IMR-90 (cell line): ENCODE measurements around the gene CDC42BPG. TPM values are rescaled to one million over a fixed set of nuclear protein-coding genes. Genes with fewer than 3 reads are reported as not detected.

Source experiments
- ATAC-seq: fragments of 200-7000 bp; cut with Tn5 transposase; 2 replicates; pipeline ENCODE4 v1.9.1; 2020; ENCODE audit warnings: low read depth, mild to moderate bottlenecking, moderate library complexity
- BruUV-seq: library from RNA; stranded (reverse); fragments of 400-500 nt; replicated peaks from 2 replicates; lab custom pipeline; 2021; lab: Mats Ljungman, UMichigan
- CTCF ChIA-PET: fragments of 300-600 bp; formaldehyde crosslinking; extraction: SDS; loops from one replicate; lab custom pipeline; 2021; ENCODE audit warnings: antibody characterized with exemption; lab: Yijun Ruan, JAX
- POLR2A ChIA-PET: fragments of 300-600 bp; sonication (Branson Sonifier 250); formaldehyde crosslinking; loops from one replicate; lab custom pipeline; 2022; ENCODE audit warnings: antibody characterized with exemption; ENCODE audit not compliant: unreplicated experiment; lab: Charles Lee
- DNase-seq: peaks from one replicate; pipeline ENCODE4 v3.0.0; 2013
- H2AFZ ChIP-seq: replicated peaks from 2 replicates; pipeline ENCODE3; 2013; ENCODE audit warnings: low read length, mild to moderate bottlenecking; ENCODE audit not compliant: poor library complexity
- H2AK5ac ChIP-seq: 2 replicates; pipeline ENCODE4 v1.6.1; 2013; ENCODE audit warnings: low read depth, low read length, inconsistent platforms
- H2AK9ac ChIP-seq: replicated peaks from 2 replicates; pipeline ENCODE3; 2013; ENCODE audit warnings: mild to moderate bottlenecking, low read depth, low read length, moderate library complexity; ENCODE audit not compliant: poor library complexity
- H2BK120ac ChIP-seq: 2 replicates; pipeline ENCODE4 v1.6.1; 2013; ENCODE audit warnings: low read depth, low read length, inconsistent platforms
- H2BK15ac ChIP-seq: 3 replicates; pipeline ENCODE4 v1.6.1; 2013; ENCODE audit warnings: low read depth, low read length, inconsistent platforms
- H2BK20ac ChIP-seq: 2 replicates; pipeline ENCODE4 v1.6.1; 2013; ENCODE audit warnings: low read depth, mild to moderate bottlenecking, inconsistent platforms, low read length, moderate library complexity
- H2BK5ac ChIP-seq: 2 replicates; pipeline ENCODE4 v1.6.1; 2013; ENCODE audit warnings: mild to moderate bottlenecking, low read depth, low read length, inconsistent platforms; ENCODE audit not compliant: poor library complexity, severe bottlenecking
- H3K14ac ChIP-seq: replicated peaks from 2 replicates; pipeline ENCODE4 v1.6.1; 2013; ENCODE audit warnings: low read depth, low read length, inconsistent platforms
- H3K18ac ChIP-seq: 2 replicates; pipeline ENCODE4 v1.6.1; 2013; ENCODE audit warnings: low read depth, low read length, control low read depth
- H3K23ac ChIP-seq: 2 replicates; pipeline ENCODE4 v1.6.1; 2013; ENCODE audit warnings: low read depth, low read length, inconsistent platforms
- H3K27ac ChIP-seq: 2 replicates; pipeline ENCODE4 v1.5.1; 2013; ENCODE audit warnings: mild to moderate bottlenecking, control low read depth, low read length; ENCODE audit not compliant: insufficient read depth
- H3K27me3 ChIP-seq: 2 replicates; pipeline ENCODE4 v1.6.1; 2013; ENCODE audit warnings: low read length; ENCODE audit not compliant: control insufficient read depth, insufficient read depth
- H3K36me3 ChIP-seq: 2 replicates; pipeline ENCODE4 v1.6.1; 2013; ENCODE audit warnings: low read length, mixed read lengths; ENCODE audit not compliant: control insufficient read depth, insufficient read depth
- H3K4ac ChIP-seq: 2 replicates; pipeline ENCODE4 v1.6.1; 2013; ENCODE audit warnings: low read depth, low read length, inconsistent platforms
- H3K4me1 ChIP-seq: 2 replicates; pipeline ENCODE4 v1.6.1; 2013; ENCODE audit warnings: low read length, mixed read lengths; ENCODE audit not compliant: control insufficient read depth, insufficient read depth
- H3K4me2 ChIP-seq: 2 replicates; pipeline ENCODE4 v1.6.1; 2013; ENCODE audit warnings: low read depth, mild to moderate bottlenecking, control low read depth, low read length, moderate library complexity
- H3K4me3 ChIP-seq: 2 replicates; pipeline ENCODE4 v1.5.1; 2013; ENCODE audit warnings: low read depth, mild to moderate bottlenecking, control low read depth, low read length, moderate library complexity; ENCODE audit not compliant: insufficient read depth
- H3K56ac ChIP-seq: 2 replicates; pipeline ENCODE4 v1.6.1; 2013; ENCODE audit warnings: low read length, inconsistent platforms; ENCODE audit not compliant: insufficient read depth; ENCODE audit errors: extremely low read depth
- H3K79me1 ChIP-seq, 2 experiments: 2 replicates each; pipeline ENCODE4 v1.6.1; 2013; ENCODE audit warnings: low read length in 2 of 2, inconsistent platforms in 1 of 2, low read depth in 1 of 2
- H3K9ac ChIP-seq: 2 replicates; pipeline ENCODE4 v1.6.1; 2013; ENCODE audit warnings: low read depth, low read length, control low read depth
- H3K9me1 ChIP-seq: 2 replicates; pipeline ENCODE4 v1.6.1; 2013; ENCODE audit warnings: low read length, inconsistent platforms; ENCODE audit not compliant: insufficient read depth
- H3K9me3 ChIP-seq: 2 replicates; pipeline ENCODE4 v1.6.1; 2013; ENCODE audit warnings: low read length; ENCODE audit not compliant: control insufficient read depth, insufficient read depth
- H4K20me1 ChIP-seq: 2 replicates; pipeline ENCODE4 v1.6.1; 2013; ENCODE audit warnings: low read length, inconsistent platforms; ENCODE audit not compliant: insufficient read depth
- H4K5ac ChIP-seq: 2 replicates; pipeline ENCODE4 v1.6.1; 2013; ENCODE audit warnings: mild to moderate bottlenecking, low read depth, low read length, control low read depth
- H4K8ac ChIP-seq, 2 experiments: 2 replicates each; pipeline ENCODE4 v1.6.1; 2013; ENCODE audit warnings: low read depth in 2 of 2, low read length in 2 of 2, control low read depth in 1 of 2, inconsistent platforms in 1 of 2
- H4K91ac ChIP-seq: 2 replicates; pipeline ENCODE4 v1.6.1; 2013; ENCODE audit warnings: low read depth, low read length, inconsistent platforms; ENCODE audit not compliant: insufficient read depth
- BHLHE40 ChIP-seq: fragments of 150-350 bp; IDR thresholded peaks from 2 replicates; pipeline ENCODE4 v1.6.1; 2016; ENCODE audit warnings: mild to moderate bottlenecking, low read depth, low read length
- CHD1 ChIP-seq: IDR thresholded peaks from 2 replicates; pipeline ENCODE4 v1.6.1; 2012; ENCODE audit warnings: low read depth, low read length, improper control_type of control experiment
- MAZ ChIP-seq: IDR thresholded peaks from 2 replicates; pipeline ENCODE4 v1.6.1; 2012; ENCODE audit warnings: low read depth, mild to moderate bottlenecking, low read length, improper control_type of control experiment, moderate library complexity, borderline replicate concordance
- MXI1 ChIP-seq: IDR thresholded peaks from 2 replicates; pipeline ENCODE4 v1.6.1; 2012; ENCODE audit warnings: low read depth, mild to moderate bottlenecking, low read length, moderate library complexity, borderline replicate concordance
- NFE2L2 ChIP-seq: fragments of 150-350 bp; IDR thresholded peaks from 2 replicates; pipeline ENCODE4 v1.6.1; 2016; ENCODE audit warnings: low read depth, mild to moderate bottlenecking, low read length
- POLR2A ChIP-seq: IDR thresholded peaks from 2 replicates; pipeline ENCODE4 v1.6.1; 2012; ENCODE audit warnings: mild to moderate bottlenecking, low read depth, low read length
- RAD21 ChIP-seq: IDR thresholded peaks from 2 replicates; pipeline ENCODE4 v1.6.1; 2012; ENCODE audit warnings: low read length, improper control_type of control experiment
- RFX5 ChIP-seq: IDR thresholded peaks from 2 replicates; pipeline ENCODE4 v1.8.0; 2012; ENCODE audit warnings: low read depth, mild to moderate bottlenecking, low read length, moderate library complexity
- SMC3 ChIP-seq: fragments of 150-350 bp; IDR thresholded peaks from 2 replicates; pipeline ENCODE4 v1.6.1; 2016; ENCODE audit warnings: low read depth, mild to moderate bottlenecking, antibody characterized with exemption, low read length, moderate library complexity
- WGBS, 2 experiments: methylation state at CpG; one replicate each; pipeline versions ENCODE4 v1.1.5 to v1.1.7; 2013; ENCODE audit warnings: missing lambda C conversion rate in 2 of 2; ENCODE audit not compliant: insufficient read length in 1 of 2; ENCODE audit errors: extremely low coverage in 2 of 2; 5-methylcytosine and 5-hydroxymethylcytosine counted together
- dilution Hi-C: fragments of 300-500 bp; cut with HindIII; formaldehyde crosslinking; loops from one replicate; pipeline ENCODE4 v1.14.3; 2018; ENCODE audit warnings: low sequenced_read_pairs; ENCODE audit not compliant: unreplicated experiment
- in situ Hi-C: fragments of 300-500 bp; cut with MboI; formaldehyde crosslinking; loops from 3 replicates; pipeline ENCODE4 v1.14.3; 2019; ENCODE audit warnings: low sequenced_read_pairs, inconsistent platforms, mixed read lengths
- intact Hi-C: fragments of 100-400 bp; cut with micrococcal nuclease; formaldehyde crosslinking; loops from 2 replicates; pipeline ENCODE4 v1.10.0; 2022
- polyA plus RNA-seq, 3 experiments: library from polyadenylated mRNA; depleted of rRNA; stranded (reverse); fragments of >200 nt; gene quantifications; 2 replicates each; pipeline ENCODE4 v1.2.3, GENCODE V29; 2012; ENCODE audit warnings: low replicate concordance in 1 of 3
- total RNA-seq: library from RNA; depleted of rRNA; stranded (reverse); fragments of >200 nt; gene quantifications from 2 replicates; pipeline ENCODE4 v1.2.3, GENCODE V29; 2012
- TF ChIP-seq, protein P1 (sequence below): fragments of 150-350 bp; IDR thresholded peaks from 2 replicates; pipeline ENCODE4 v1.6.1; 2016; ENCODE audit warnings: low read depth, mild to moderate bottlenecking, low read length, moderate library complexity, borderline replicate concordance

The CDC42BPG gene
- total and polyA plus RNA-seq, 2 of the 4 experiments (the other 2 are of a cell fraction) = under 0.01 to 0.12 TPM

DNA sequence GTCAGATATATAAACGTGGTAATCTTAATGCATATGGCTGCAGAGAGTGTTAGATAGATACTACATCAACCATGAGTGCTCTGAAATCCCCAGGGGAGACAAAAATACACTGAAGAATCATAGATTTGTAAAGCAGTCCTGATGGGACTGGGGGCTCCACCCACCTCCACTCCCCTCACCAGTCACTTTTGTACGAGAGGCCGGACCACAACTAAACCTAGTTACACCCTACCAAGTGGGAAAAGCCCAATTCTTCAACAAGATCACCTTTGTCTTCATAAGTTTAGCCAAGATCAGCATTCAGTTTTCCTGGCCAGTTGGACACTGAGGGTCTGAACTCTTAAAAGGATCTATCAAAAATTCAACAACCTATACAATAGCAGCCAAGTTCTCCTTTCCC lies 67.6 kb downstream of the CDC42BPG start:
- Histone ChIP-seq H3K4ac (no peak overlapping the region), H2AK9ac (no peak overlapping the region), H4K91ac (no peak overlapping the region), H4K20me1 (peaks cover 52% of the 10 kb centered on the region), H3K56ac (no peak overlapping the region), H3K27ac (no peak overlapping the region), H2BK120ac (no peak overlapping the region), H3K23ac (peak overlapping the region; percentile 48; the same call in 1 of the 2 replicates), H3K27me3 (no peaks in the 10 kb centered on the region), H3K4me2 (peak overlapping the region; percentile 98), H3K9ac (peak overlapping the region; percentile 78; the same call in 1 of the 2 replicates), H4K8ac (no peak overlapping the region), H3K79me1 (peaks cover 20 to 56% of the 10 kb centered on the region in 2 experiments), H3K14ac (no peak overlapping the region), H2BK20ac (no peak overlapping the region), H3K9me3 (no peaks in the 10 kb centered on the region), H2BK5ac (no peak overlapping the region), H3K36me3 (peaks cover 33% of the 10 kb centered on the region), H3K4me1 (peaks cover 2% of the 10 kb centered on the region), H2AFZ (no peak overlapping the region), H3K9me1 (no peaks in the 10 kb centered on the region; the same call in 1 of the 2 replicates), H2AK5ac (no peak overlapping the region), H3K18ac (no peak overlapping the region), H4K5ac (no peak overlapping the region), H3K4me3 (peak overlapping the region; percentile 94), H2BK15ac (no peak overlapping the region)
- TF ChIP-seq BHLHE40 (no peak), CHD1 (no peak), RAD21 (no peak), RFX5 (no peak), POLR2A (no peak), MXI1 (no peak), NFE2L2 (no peak), MAZ (no peak), SMC3 (no peak)
- TF ChIP-seq, protein P1, sequence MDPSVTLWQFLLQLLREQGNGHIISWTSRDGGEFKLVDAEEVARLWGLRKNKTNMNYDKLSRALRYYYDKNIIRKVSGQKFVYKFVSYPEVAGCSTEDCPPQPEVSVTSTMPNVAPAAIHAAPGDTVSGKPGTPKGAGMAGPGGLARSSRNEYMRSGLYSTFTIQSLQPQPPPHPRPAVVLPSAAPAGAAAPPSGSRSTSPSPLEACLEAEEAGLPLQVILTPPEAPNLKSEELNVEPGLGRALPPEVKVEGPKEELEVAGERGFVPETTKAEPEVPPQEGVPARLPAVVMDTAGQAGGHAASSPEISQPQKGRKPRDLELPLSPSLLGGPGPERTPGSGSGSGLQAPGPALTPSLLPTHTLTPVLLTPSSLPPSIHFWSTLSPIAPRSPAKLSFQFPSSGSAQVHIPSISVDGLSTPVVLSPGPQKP = no peak
- intact Hi-C loops = loop anchor here (1.0 kb wide), 1 partner anchor 9 kb away; no protein-coding TSS in a partner anchor
- no TSS peak for BruUV-seq
- dilution Hi-C loops = no loop called here
- ATAC-seq (no peak), DNase-seq (no peak)
- 18% methylated on average over 2 of the region's 3 CpGs; no CpG with 5 or more reads in 1 of the 2 experiments for WGBS, 2 experiments
- in situ Hi-C loops = no loop called here
- CTCF ChIA-PET = interaction anchor here (1.4 kb wide), 1 partner anchor 13 kb away, joined by 3 read pairs; no protein-coding TSS in a partner anchor
- POLR2A ChIA-PET = interaction anchor here (0.5 kb wide), 1 partner anchor 343 kb away, joined by 3 read pairs; no protein-coding TSS in a partner anchor
